Muscle of back (tissue), 10 donors: ENCODE data around the gene TAPBP. TPM values are rescaled to one million over a fixed set of nuclear protein-coding genes. Genes with fewer than 3 reads are reported as not detected.

ENCODE experiments used
- polyA plus RNA-seq, 10 donors: library from polyadenylated mRNA; unstranded; fragments of 120-200 nt; gene quantifications; one replicate each; pipeline ENCODE4 v1.2.1, GENCODE V29; 2013; ENCODE audit not compliant: insufficient read length in 10 of 10

The TAPBP gene
- polyA plus RNA-seq, 10 donors, result 17.2 to 27.9 (median 21.1) TPM

Other genes starting within 250 kb of the TAPBP start
- 10 to 100 TPM in 9 of 10 donors, 1 to 10 TPM in 1; 8.1 to 21.8 (median 13.4) TPM for gene HLA-DPA1, start 240.4 kb downstream of the TAPBP start, polyA plus RNA-seq
- 10 to 100 TPM in 4 of 10 donors, 1 to 10 TPM in 6; 4.8 to 15.4 (median 7.8) TPM for gene HLA-DPB1, start 238.1 kb downstream of the TAPBP start, polyA plus RNA-seq
- gene COL11A2, start 121.6 kb downstream of the TAPBP start, polyA plus RNA-seq, result 100 to 1,000 TPM in 2 of 10 donors, 10 to 100 TPM in 8; 20.5 to 134 (median 61.0) TPM
- 10 to 100 TPM; 31.9 to 49.0 (median 37.8) TPM for gene RXRB, start 113.4 kb downstream of the TAPBP start, polyA plus RNA-seq
- gene SLC39A7, start 113.2 kb downstream of the TAPBP start, polyA plus RNA-seq, result 100 to 1,000 TPM in 3 of 10 donors, 10 to 100 TPM in 7; 68.5 to 115 (median 82.5) TPM
- 10 to 100 TPM in 7 of 10 donors, 1 to 10 TPM in 3; 8.2 to 14.4 (median 11.0) TPM for gene HSD17B8, start 109.4 kb downstream of the TAPBP start, polyA plus RNA-seq
- 10 to 100 TPM; 25.1 to 43.3 (median 29.9) TPM for gene RING1, start 105.6 kb downstream of the TAPBP start, polyA plus RNA-seq
- gene VPS52, start 42.2 kb downstream of the TAPBP start, polyA plus RNA-seq, result 10 to 100 TPM; 27.6 to 54.6 (median 37.1) TPM
- 1,000 to 10,000 TPM; 3,925 to 5,378 (median 4,934) TPM for gene RPS18, start 42.0 kb downstream of the TAPBP start, polyA plus RNA-seq
- 1 to 10 TPM; 1.4 to 3.0 (median 2.3) TPM for gene B3GALT4, start 37.0 kb downstream of the TAPBP start, polyA plus RNA-seq
- 10 to 100 TPM; 49.6 to 70.8 (median 60.0) TPM for gene WDR46, start 24.8 kb downstream of the TAPBP start, polyA plus RNA-seq
- 10 to 100 TPM; 35.1 to 56.0 (median 41.7) TPM for gene PFDN6, start 24.5 kb downstream of the TAPBP start, polyA plus RNA-seq
- gene RGL2, start 15.1 kb downstream of the TAPBP start, polyA plus RNA-seq, result 10 to 100 TPM; 41.7 to 62.5 (median 53.7) TPM
- gene ZBTB22, start 3.7 kb upstream of the TAPBP start, polyA plus RNA-seq, result 10 to 100 TPM; 11.1 to 16.1 (median 14.2) TPM
- 10 to 100 TPM; 24.6 to 40.9 (median 30.1) TPM for gene DAXX, start 8.9 kb upstream of the TAPBP start, polyA plus RNA-seq
- gene KIFC1, start 77.7 kb upstream of the TAPBP start, polyA plus RNA-seq, result 10 to 100 TPM; 16.1 to 30.2 (median 21.4) TPM
- gene PHF1, start 96.9 kb upstream of the TAPBP start, polyA plus RNA-seq, result 10 to 100 TPM; 41.3 to 56.1 (median 44.4) TPM
- 100 to 1,000 TPM; 109 to 154 (median 123) TPM for gene CUTA, start 104.0 kb upstream of the TAPBP start, polyA plus RNA-seq
- 10 to 100 TPM; 15.5 to 32.0 (median 19.1) TPM for gene SYNGAP1, start 106.0 kb upstream of the TAPBP start, polyA plus RNA-seq
- 1 to 10 TPM; 5.4 to 9.2 (median 7.4) TPM for gene ZBTB9, start 140.5 kb upstream of the TAPBP start, polyA plus RNA-seq